NCI-H446 treated with DMSO at 0.1 percent for 48 hours (cell line): ENCODE data around the gene PPIL1.
"Not testable (repeated sequence)": the region's sequence is repeated elsewhere in the genome, so short reads cannot be mapped to it uniquely, and the experiment has no call there.

Experiments
- DNase-seq: peaks from one replicate; lab custom pipeline; 2025; lab: John Stamatoyannopoulos, UW

PPIL1 gene

GRCh38 chr6:36815962-36816735, 58.5 kb downstream of the PPIL1 start:
- DNase-seq, result no peak

DNA sequence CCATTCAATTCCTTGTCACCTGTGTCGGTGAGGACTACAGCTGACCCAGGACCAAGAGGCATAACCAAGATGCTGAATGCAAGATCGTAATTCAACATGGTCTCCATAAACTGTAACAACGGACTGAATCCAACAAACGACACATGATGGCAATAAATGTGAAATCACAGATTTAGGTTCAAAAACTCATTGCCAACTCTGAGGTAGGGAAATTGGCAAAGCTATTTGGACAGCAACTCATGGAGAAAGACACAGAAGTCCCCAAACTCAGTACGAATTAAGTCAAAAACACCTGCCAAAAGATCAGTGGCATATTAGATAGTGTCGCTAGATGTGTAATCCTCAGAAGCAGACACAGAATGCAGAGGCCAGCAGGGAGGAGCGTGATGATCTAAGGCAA, 60.4 kb downstream of the PPIL1 start:
- no peak for DNase-seq

- no peak for DNase-seq
Measured at GRCh38 chr6:36813526-36813925, 61.1 kb downstream of the PPIL1 start.

DNA sequence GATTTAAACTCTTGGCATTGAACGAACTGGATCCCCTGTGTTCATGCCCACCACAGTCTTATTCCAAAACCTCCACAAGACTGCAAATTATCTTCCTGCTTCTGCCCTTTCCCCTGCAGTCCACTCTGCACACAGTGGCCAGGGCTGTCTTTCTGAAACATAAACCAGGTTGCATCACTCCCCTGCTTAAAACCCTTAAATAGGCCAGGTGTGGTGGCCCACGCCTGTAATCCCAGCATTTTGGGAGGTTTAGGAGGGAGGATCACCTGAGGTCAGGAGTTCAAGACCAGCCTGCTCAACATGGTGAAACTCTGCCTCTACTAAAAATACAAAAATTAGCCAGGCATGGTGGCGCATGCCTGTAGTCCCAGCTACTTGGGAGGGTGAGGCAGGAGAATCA, 61.6 kb downstream of the PPIL1 start:
- not testable (repeated sequence) for DNase-seq

- no peak for DNase-seq
Measured at GRCh38 chr6:36809941-36810803, 64.4 kb downstream of the PPIL1 start.

DNA sequence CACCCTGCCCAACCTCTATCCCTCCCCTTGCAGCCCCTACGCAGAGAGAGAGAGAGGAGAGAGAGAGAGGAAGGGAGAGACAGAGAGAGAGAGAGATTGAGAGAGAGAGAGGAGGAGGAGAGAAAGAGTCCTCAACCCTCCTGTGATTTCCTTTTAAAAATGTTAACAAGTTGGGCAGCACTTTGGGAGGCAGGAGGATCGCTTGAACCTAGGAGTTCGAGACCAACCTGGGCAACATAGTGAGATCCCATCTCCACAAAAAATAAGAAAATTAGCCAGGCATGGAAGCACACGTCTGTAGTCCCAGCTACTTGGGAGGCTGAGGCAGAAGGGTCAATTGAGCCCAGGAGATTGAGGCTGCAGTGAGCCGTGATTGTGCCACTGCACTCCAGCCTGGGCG, 65.4 kb downstream of the PPIL1 start:
- no peak for DNase-seq

- DNase-seq, result no peak
Measured at GRCh38 chr6:36808634-36809033, 66.0 kb downstream of the PPIL1 start.

- no peak for DNase-seq
Measured at GRCh38 chr6:36807750-36808149, 66.9 kb downstream of the PPIL1 start.

DNA sequence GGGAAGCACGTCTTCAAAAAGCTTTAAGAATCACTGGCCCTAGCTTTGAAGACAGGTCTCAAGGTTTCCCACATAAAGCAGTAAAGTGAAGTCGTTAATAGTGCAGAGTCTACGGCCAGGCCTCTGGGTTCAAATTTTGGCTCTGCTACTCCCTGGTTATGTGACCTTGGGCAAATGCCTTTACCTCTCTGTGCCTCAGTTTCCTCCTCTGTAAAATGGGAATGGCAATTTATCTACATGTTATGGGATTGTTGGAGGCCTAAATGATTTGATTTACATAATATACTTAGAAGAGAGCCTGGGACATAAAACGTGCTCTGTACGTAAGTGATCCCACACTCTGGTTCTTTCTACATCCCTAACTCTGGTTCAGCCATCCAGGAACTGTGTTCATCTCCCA, 67.5 kb downstream of the PPIL1 start:
- no peak for DNase-seq

DNA sequence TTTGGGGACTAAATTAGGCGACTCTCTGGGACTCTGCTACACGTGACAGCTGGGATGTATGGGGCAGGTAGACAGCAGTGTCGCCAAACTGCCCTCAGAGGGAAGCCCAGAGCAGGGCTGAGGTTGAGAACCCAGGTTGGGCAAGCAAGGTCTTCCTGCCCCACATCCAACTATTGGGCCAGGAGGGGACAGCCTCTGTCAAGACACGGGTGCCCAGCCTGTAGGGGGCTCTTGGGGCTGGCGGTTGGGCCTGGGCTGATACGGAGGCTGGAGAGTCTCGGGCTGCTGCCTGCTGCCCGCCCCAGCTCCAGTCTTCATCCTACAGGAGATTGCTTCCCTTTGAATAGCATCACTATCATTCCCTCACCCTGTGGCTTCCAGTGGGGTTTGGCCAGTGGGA, 68.7 kb downstream of the PPIL1 start:
- no peak for DNase-seq

GRCh38 chr6:36805096-36805797, 69.4 kb downstream of the PPIL1 start:
- DNase-seq, result no peak
